Glutamatergic neuron (in vitro differentiated cells): ENCODE results near the gene CALN1. TPM values are rescaled to one million over a fixed set of nuclear protein-coding genes. Genes with fewer than 3 reads are reported as not detected.
A peak's percentile ranks its signal among the peaks of the same experiment; 100 is the strongest.

Experiments used
- DNase-seq: peaks from one replicate; pipeline ENCODE4 v3.0.0; 2022
- H3K27ac Mint-ChIP-seq: one replicate; pipeline ENCODE4 v1.8.0; 2020; ENCODE audit warnings: mild to moderate bottlenecking, mixed read lengths, inconsistent platforms; ENCODE audit not compliant: unreplicated experiment
- H3K27me3 Mint-ChIP-seq: one replicate; pipeline ENCODE4 v1.8.0; 2020; ENCODE audit warnings: mild to moderate bottlenecking, moderate library complexity, mixed read lengths, inconsistent platforms; ENCODE audit not compliant: unreplicated experiment
- H3K36me3 Mint-ChIP-seq: one replicate; pipeline ENCODE4 v1.8.0; 2020; ENCODE audit warnings: mild to moderate bottlenecking, mixed read lengths, inconsistent platforms; ENCODE audit not compliant: unreplicated experiment
- H3K4me1 Mint-ChIP-seq: one replicate; pipeline ENCODE4 v1.8.0; 2020; ENCODE audit warnings: mild to moderate bottlenecking, low read depth, mixed read lengths, inconsistent platforms; ENCODE audit not compliant: unreplicated experiment
- H3K4me3 Mint-ChIP-seq: one replicate; pipeline ENCODE4 v1.8.0; 2020; ENCODE audit warnings: mild to moderate bottlenecking, mixed read lengths, inconsistent platforms; ENCODE audit not compliant: unreplicated experiment
- H3K9me3 Mint-ChIP-seq: one replicate; pipeline ENCODE4 v1.8.0; 2020; ENCODE audit warnings: mild to moderate bottlenecking, moderate library complexity, mixed read lengths, inconsistent platforms; ENCODE audit not compliant: unreplicated experiment
- CTCF ChIP-seq: fragments of 200-600 bp; sonication (generic); IDR thresholded peaks from one replicate; pipeline ENCODE4 v1.5.0; 2021; ENCODE audit not compliant: partially characterized antibody, unreplicated experiment
- total RNA-seq: library from RNA; stranded (reverse); fragmentation: NEBNext Ultra II Directional; extraction: Animal tissue kit (Norgen Biotek cat#: 25700); gene quantifications from one replicate; pipeline ENCODE4 v1.2.1, GENCODE V29; 2021; ENCODE audit not compliant: unreplicated experiment

CALN1 gene
- total RNA-seq, 1 donor from 2014 or later, result 3.5 TPM

GRCh38 chr7:72405418-72405817, 6.7 kb downstream of the CALN1 start:
- DNase-seq, result no peak
- peaks cover 11% of the 10 kb centered on the region for H3K36me3 Mint-ChIP-seq
- peaks cover 5% of the 10 kb centered on the region for H3K9me3 Mint-ChIP-seq
- no peak for TF ChIP-seq CTCF
- H3K27ac Mint-ChIP-seq, result peak overlapping the region; percentile 74
- H3K4me3 Mint-ChIP-seq, result peak overlapping the region; percentile 32
- H3K4me1 Mint-ChIP-seq, result peaks cover 18% of the 10 kb centered on the region
- H3K27me3 Mint-ChIP-seq, result peaks cover 1% of the 10 kb centered on the region

GRCh38 chr7:72404743-72405142, 7.4 kb downstream of the CALN1 start:
- H3K27ac Mint-ChIP-seq, result no peak overlapping the region
- no peak overlapping the region for H3K4me3 Mint-ChIP-seq
- peaks cover 5% of the 10 kb centered on the region for H3K9me3 Mint-ChIP-seq
- DNase-seq, result no peak
- H3K36me3 Mint-ChIP-seq, result peaks cover 11% of the 10 kb centered on the region
- no peak for TF ChIP-seq CTCF
- peaks cover 11% of the 10 kb centered on the region for H3K4me1 Mint-ChIP-seq
- H3K27me3 Mint-ChIP-seq, result peaks cover 1% of the 10 kb centered on the region

- peaks cover 7% of the 10 kb centered on the region for H3K4me1 Mint-ChIP-seq
- peaks cover 3% of the 10 kb centered on the region for H3K27me3 Mint-ChIP-seq
- peaks cover 11% of the 10 kb centered on the region for H3K36me3 Mint-ChIP-seq
- no peak overlapping the region for H3K27ac Mint-ChIP-seq
- no peak overlapping the region for H3K4me3 Mint-ChIP-seq
- DNase-seq, result no peak
- peaks cover 5% of the 10 kb centered on the region for H3K9me3 Mint-ChIP-seq
- no peak for TF ChIP-seq CTCF
These were observed 8.6 kb downstream of the CALN1 start for GRCh38 chr7:72403458-72404076.

GRCh38 chr7:72394016-72394415, 18.1 kb downstream of the CALN1 start:
- TF ChIP-seq CTCF, result no peak
- no peak overlapping the region for H3K4me3 Mint-ChIP-seq
- H3K27me3 Mint-ChIP-seq, result peaks cover 2% of the 10 kb centered on the region
- peaks cover 6% of the 10 kb centered on the region for H3K36me3 Mint-ChIP-seq
- H3K4me1 Mint-ChIP-seq, result no peaks in the 10 kb centered on the region
- DNase-seq, result no peak
- H3K9me3 Mint-ChIP-seq, result peaks cover 3% of the 10 kb centered on the region
- H3K27ac Mint-ChIP-seq, result no peak overlapping the region

- peaks cover 6% of the 10 kb centered on the region for H3K36me3 Mint-ChIP-seq
- no peak for DNase-seq
- no peaks in the 10 kb centered on the region for H3K27me3 Mint-ChIP-seq
- TF ChIP-seq CTCF, result no peak
- no peak overlapping the region for H3K4me3 Mint-ChIP-seq
- peaks cover 1% of the 10 kb centered on the region for H3K9me3 Mint-ChIP-seq
- H3K4me1 Mint-ChIP-seq, result no peaks in the 10 kb centered on the region
- no peak overlapping the region for H3K27ac Mint-ChIP-seq
These were observed 20.2 kb downstream of the CALN1 start for GRCh38 chr7:72391821-72392377.
